Naive thymus-derived CD4-positive, alpha-beta T cell (primary cell): ENCODE results near the gene TNS3. TPM values are rescaled to one million over a fixed set of nuclear protein-coding genes. Genes with fewer than 3 reads are reported as not detected.

Experiments used
- ATAC-seq: fragments of 150-1000 bp; cut with Tn5 transposase; 2 replicates; pipeline ENCODE4 v1.10.0; 2021; ENCODE audit warnings: mild to moderate bottlenecking, moderate library complexity
- CTCF ChIA-PET: fragments of 350-600 bp; sonication (Branson Sonifier 250); formaldehyde crosslinking; loops from one replicate; lab custom pipeline; 2021; ENCODE audit warnings: antibody characterized with exemption; lab: Charles Lee
- POLR2A ChIA-PET: fragments of 350-600 bp; sonication (Branson Sonifier 250); formaldehyde crosslinking; loops from one replicate; lab custom pipeline; 2021; ENCODE audit warnings: antibody characterized with exemption, inconsistent platforms; lab: Charles Lee
- DNase-seq, 9 donors: peaks; one replicate each; pipeline versions ENCODE4 v3.0.0 to v3.0.0-alpha.2; 2020 to 2022; ENCODE audit warnings: mixed read lengths in 1 of 9
- H3K27ac ChIP-seq: one replicate; pipeline ENCODE4 v1.7.0; 2013; ENCODE audit warnings: mild to moderate bottlenecking, low read depth, low read length, moderate library complexity
- H3K27me3 ChIP-seq, 2 donors: one replicate each; pipeline ENCODE4 v1.7.0; 2013; ENCODE audit warnings: low read length in 2 of 2, mild to moderate bottlenecking in 2 of 2, moderate library complexity in 2 of 2; ENCODE audit not compliant: control insufficient read depth in 2 of 2, insufficient read depth in 2 of 2
- H3K36me3 ChIP-seq, 3 experiments: 1 replicate in 2 of 3; 2 replicates in 1 of 3; pipeline ENCODE4 v1.7.0; 2013; ENCODE audit warnings: low read length in 3 of 3, mild to moderate bottlenecking in 3 of 3, moderate library complexity in 1 of 3; ENCODE audit not compliant: insufficient read depth in 3 of 3, control insufficient read depth in 2 of 3
- H3K4me1 ChIP-seq, 2 donors: one replicate each; pipeline ENCODE4 v1.7.0; 2013; ENCODE audit warnings: low read length in 2 of 2, mild to moderate bottlenecking in 2 of 2, moderate library complexity in 1 of 2; ENCODE audit not compliant: control insufficient read depth in 2 of 2, insufficient read depth in 2 of 2
- H3K4me3 ChIP-seq: 2 replicates; pipeline ENCODE4 v1.7.0; 2013; ENCODE audit warnings: mild to moderate bottlenecking, low read length
- H3K9me3 ChIP-seq, 3 experiments: 1 replicate in 2 of 3; 2 replicates in 1 of 3; pipeline ENCODE4 v1.7.0; 2013; ENCODE audit warnings: low read length in 3 of 3; ENCODE audit not compliant: control insufficient read depth in 2 of 3
- H3K27ac Mint-ChIP-seq, 9 donors: one replicate each; pipeline ENCODE4 v1.8.0; 2020 to 2022; ENCODE audit warnings: mixed read lengths in 9 of 9, mild to moderate bottlenecking in 8 of 9, moderate library complexity in 5 of 9, inconsistent platforms in 2 of 9
- H3K27me3 Mint-ChIP-seq, 5 donors: one replicate each; pipeline ENCODE4 v1.8.0; 2021 to 2022; ENCODE audit warnings: mixed read lengths in 5 of 5, mild to moderate bottlenecking in 1 of 5
- H3K36me3 Mint-ChIP-seq, 5 donors: one replicate each; pipeline ENCODE4 v1.8.0; 2020 to 2022; ENCODE audit warnings: mixed read lengths in 5 of 5, mild to moderate bottlenecking in 3 of 5, inconsistent platforms in 1 of 5
- H3K4me1 Mint-ChIP-seq, 7 donors: one replicate each; pipeline ENCODE4 v1.8.0; 2020 to 2022; ENCODE audit warnings: mixed read lengths in 7 of 7, mild to moderate bottlenecking in 3 of 7, inconsistent platforms in 1 of 7
- H3K4me3 Mint-ChIP-seq, 10 donors: one replicate each; pipeline ENCODE4 v1.8.0; 2020 to 2022; ENCODE audit warnings: mild to moderate bottlenecking in 10 of 10, mixed read lengths in 10 of 10, moderate library complexity in 6 of 10, inconsistent platforms in 2 of 10
- H3K9me3 Mint-ChIP-seq, 11 donors: one replicate each; pipeline ENCODE4 v1.8.0; 2020 to 2022; ENCODE audit warnings: mixed read lengths in 11 of 11, mild to moderate bottlenecking in 4 of 11, inconsistent platforms in 1 of 11, moderate library complexity in 1 of 11
- intact Hi-C, 2 donors: fragments of 100-400 bp; cut with micrococcal nuclease; formaldehyde crosslinking; loops; one replicate each; pipeline ENCODE4 v1.15.1; 2023
- polyA plus RNA-seq, 2 donors: library from polyadenylated mRNA; unstranded; fragments of 300-500 nt; fragmentation: Illumina TruSeq; gene quantifications; one replicate each; pipeline ENCODE4 v1.2.3, GENCODE V29; 2021
- total RNA-seq, 6 experiments: library from RNA in 5 of 6; stranded (reverse) in 5 of 6; gene quantifications; 1 replicate in 5 of 6; 2 replicates in 1 of 6; pipeline ENCODE4 v1.2.3 and lab custom pipeline; 2021 to 2026

The TNS3 gene
- total and polyA plus RNA-seq, 7 experiments from 2014 or later, result 0.85 to 38.3 (median 2.6) TPM; not detected in 2

- POLR2A ChIA-PET, result no interaction called here
Observed at GRCh38 chr7:47411901-47412300, 170.0 kb downstream of the TNS3 start.

DNA sequence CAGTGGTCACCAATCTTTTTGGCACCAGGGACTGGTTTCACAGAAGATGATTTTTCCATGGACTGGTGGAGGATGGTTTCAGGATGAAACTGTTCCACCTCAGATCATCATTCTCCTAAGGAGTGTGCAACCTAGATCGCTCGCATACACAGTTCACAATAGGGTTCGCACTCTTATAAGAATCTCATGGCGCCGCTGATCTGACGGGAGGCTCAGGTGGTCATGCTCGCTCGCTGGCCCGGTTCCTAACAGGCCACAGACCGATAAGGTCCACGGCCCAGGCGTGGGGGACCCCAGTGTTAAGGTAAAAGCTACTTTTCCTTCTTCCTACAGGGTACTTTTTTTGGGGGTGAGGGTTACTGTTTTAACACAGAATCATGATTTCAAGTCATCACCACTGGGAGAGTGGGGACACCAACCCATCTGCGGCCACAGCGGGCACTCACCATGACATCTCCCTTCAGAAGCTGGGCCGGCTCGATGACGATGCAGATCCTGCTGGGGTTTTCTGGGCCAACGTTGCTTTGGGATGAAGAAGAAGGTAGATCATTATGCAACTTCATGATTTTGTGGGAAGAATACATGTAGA is 170.5 kb downstream of the TNS3 start:
- Histone ChIP-seq H3K4me3 (no peak overlapping the region), H3K9me3 (no peaks in the 10 kb centered on the region), H3K27ac (no peak overlapping the region), H3K27me3 (no peaks in the 10 kb centered on the region), H3K4me1 (no peaks in the 10 kb centered on the region), H3K36me3 (no peaks in the 10 kb centered on the region)
- Mint-ChIP-seq H3K4me3 (no peak overlapping the region), H3K9me3 (peaks cover 0 to 2% (median 0%) of the 10 kb centered on the region in 11 donors), H3K27me3 (no peaks in the 10 kb centered on the region), H3K27ac (no peak overlapping the region), H3K36me3 (no peaks in the 10 kb centered on the region), H3K4me1 (no peaks in the 10 kb centered on the region)
- DNase-seq (no peak), ATAC-seq (no peak)
- intact Hi-C loops, result no loop called here
- CTCF ChIA-PET, result no interaction called here
- POLR2A ChIA-PET, result no interaction called here

More at GRCh38 chr7:47411901-47412300, 170.0 kb downstream of the TNS3 start:
- Mint-ChIP-seq H3K36me3 (no peaks in the 10 kb centered on the region), H3K27me3 (no peaks in the 10 kb centered on the region), H3K27ac (no peak overlapping the region), H3K4me3 (no peak overlapping the region), H3K4me1 (no peaks in the 10 kb centered on the region), H3K9me3 (peaks cover 0 to 2% (median 0%) of the 10 kb centered on the region in 11 donors)
- Histone ChIP-seq H3K4me3 (no peak overlapping the region), H3K27me3 (no peaks in the 10 kb centered on the region), H3K36me3 (no peaks in the 10 kb centered on the region), H3K9me3 (no peaks in the 10 kb centered on the region), H3K27ac (no peak overlapping the region), H3K4me1 (no peaks in the 10 kb centered on the region)
- no peak for ATAC-seq
- DNase-seq, result no peak
- CTCF ChIA-PET, result no interaction called here
- intact Hi-C loops, result no loop called here

- ChIA-PET CTCF (no interaction called here), POLR2A (no interaction called here)
- Histone ChIP-seq H3K9me3 (no peaks in the 10 kb centered on the region), H3K4me1 (no peaks in the 10 kb centered on the region), H3K36me3 (no peaks in the 10 kb centered on the region), H3K27ac (no peak overlapping the region), H3K4me3 (no peak overlapping the region), H3K27me3 (no peaks in the 10 kb centered on the region)
- H3K9me3 Mint-ChIP-seq, result peaks cover 0 to 2% (median 0%) of the 10 kb centered on the region in 11 donors
- H3K36me3 Mint-ChIP-seq, result no peaks in the 10 kb centered on the region
- no peaks in the 10 kb centered on the region for H3K27me3 Mint-ChIP-seq
- intact Hi-C loops, result no loop called here
- no peak for DNase-seq
- ATAC-seq, result no peak
- H3K4me3 Mint-ChIP-seq, result peak overlapping the region in 1 of 10 donors; percentile 9
- H3K4me1 Mint-ChIP-seq, result peaks cover 0 to 4% (median 3%) of the 10 kb centered on the region in 7 donors
- no peak overlapping the region for H3K27ac Mint-ChIP-seq
Observed at GRCh38 chr7:47408675-47409074, 173.2 kb downstream of the TNS3 start.

DNA sequence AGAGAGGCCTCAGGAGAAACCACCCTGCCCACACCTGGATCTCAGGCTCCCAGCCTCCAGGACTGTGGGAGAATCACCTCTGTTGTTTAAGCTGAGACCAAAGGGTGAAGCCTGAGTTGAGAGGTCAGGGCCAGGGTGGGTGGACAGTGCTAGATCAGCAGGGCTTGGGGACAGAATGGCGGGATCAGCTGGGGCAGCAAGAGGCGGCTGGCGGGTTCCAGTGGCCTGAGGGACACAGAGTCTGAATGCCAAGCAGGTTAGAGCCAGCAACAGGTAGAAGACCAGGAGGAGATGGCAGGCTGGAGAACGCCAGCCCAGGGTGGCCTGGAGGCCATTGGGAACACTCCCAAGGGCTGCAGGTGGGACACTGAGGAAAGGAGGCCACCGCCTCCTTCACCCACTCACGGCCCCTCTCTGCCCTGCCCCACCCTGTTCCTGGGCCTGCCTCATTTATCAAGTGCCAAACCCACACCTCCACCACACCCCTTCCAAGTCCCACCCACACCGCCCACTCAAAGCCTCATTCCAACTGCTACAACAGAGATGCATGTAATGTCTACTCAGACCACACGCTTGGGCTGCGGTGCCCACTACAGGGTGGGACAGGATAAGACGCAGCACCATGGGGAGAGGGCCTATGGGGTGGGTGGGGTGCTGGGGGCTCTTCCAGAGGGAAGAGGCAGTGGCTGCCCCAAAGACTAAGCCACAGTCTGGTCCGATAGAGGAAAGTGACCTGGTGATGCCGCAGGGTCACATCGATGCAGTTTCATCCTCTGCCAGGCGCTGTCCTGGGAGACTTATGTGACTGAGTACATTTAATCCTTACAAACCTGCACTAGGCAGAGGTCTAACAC is 173.9 kb downstream of the TNS3 start:
- ChIA-PET CTCF (no interaction called here), POLR2A (no interaction called here)
- H3K4me1 ChIP-seq, result no peaks in the 10 kb centered on the region
- Mint-ChIP-seq H3K4me3 (no peak overlapping the region), H3K27me3 (no peaks in the 10 kb centered on the region), H3K4me1 (peaks cover 0 to 10% (median 7%) of the 10 kb centered on the region in 7 donors), H3K27ac (no peak overlapping the region), H3K9me3 (peaks cover 0 to 1% (median 0%) of the 10 kb centered on the region in 11 donors), H3K36me3 (no peaks in the 10 kb centered on the region)
- no peaks in the 10 kb centered on the region for H3K9me3 ChIP-seq
- H3K27ac ChIP-seq, result no peak overlapping the region
- H3K4me3 ChIP-seq, result no peak overlapping the region
- H3K27me3 ChIP-seq, result no peaks in the 10 kb centered on the region
- ATAC-seq (no peak), DNase-seq (no peak)
- intact Hi-C loops, result no loop called here
- no peaks in the 10 kb centered on the region for H3K36me3 ChIP-seq

DNA sequence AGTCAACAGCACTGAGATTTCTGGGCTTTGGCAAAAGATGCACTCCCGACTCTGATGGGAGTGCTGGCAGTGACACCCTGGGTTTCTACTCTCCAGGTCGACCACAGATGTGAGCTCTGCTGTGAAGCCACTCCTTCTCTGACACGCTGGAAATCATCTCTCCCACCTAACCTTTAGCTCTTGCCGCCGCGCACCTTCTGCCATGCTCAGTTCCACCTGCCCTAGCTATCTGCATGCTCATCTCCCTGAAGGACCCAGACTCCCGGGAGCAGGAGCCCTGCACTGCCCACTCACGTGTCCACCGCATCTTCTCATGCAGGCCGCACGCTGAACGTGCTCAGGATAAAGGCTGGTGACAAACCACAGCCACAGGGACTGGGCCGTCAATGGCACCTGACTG is 174.8 kb downstream of the TNS3 start:
- no peak for DNase-seq
- Histone ChIP-seq H3K4me3 (no peak overlapping the region), H3K27me3 (no peaks in the 10 kb centered on the region), H3K27ac (no peak overlapping the region), H3K4me1 (no peaks in the 10 kb centered on the region), H3K36me3 (no peaks in the 10 kb centered on the region), H3K9me3 (no peaks in the 10 kb centered on the region)
- CTCF ChIA-PET, result no interaction called here
- no peak for ATAC-seq
- Mint-ChIP-seq H3K27ac (no peak overlapping the region), H3K9me3 (peaks cover 0 to 1% (median 0%) of the 10 kb centered on the region in 11 donors), H3K4me1 (peaks cover 0 to 10% (median 7%) of the 10 kb centered on the region in 7 donors), H3K4me3 (no peak overlapping the region), H3K36me3 (no peaks in the 10 kb centered on the region), H3K27me3 (peaks cover 0 to 4% (median 0%) of the 10 kb centered on the region in 5 donors)
- intact Hi-C loops, result no loop called here
- POLR2A ChIA-PET, result no interaction called here

- no peaks in the 10 kb centered on the region for H3K27me3 ChIP-seq
- intact Hi-C loops, result no loop called here
- H3K4me3 ChIP-seq, result no peak overlapping the region
- DNase-seq, result no peak
- ATAC-seq, result no peak
- no peaks in the 10 kb centered on the region for H3K9me3 ChIP-seq
- ChIA-PET CTCF (no interaction called here), POLR2A (no interaction called here)
- no peaks in the 10 kb centered on the region for H3K4me1 ChIP-seq
- H3K36me3 ChIP-seq, result no peaks in the 10 kb centered on the region
- Mint-ChIP-seq H3K4me1 (peaks cover 0 to 10% (median 7%) of the 10 kb centered on the region in 7 donors), H3K27me3 (peaks cover 0 to 4% (median 0%) of the 10 kb centered on the region in 5 donors), H3K9me3 (peaks cover 0 to 1% (median 0%) of the 10 kb centered on the region in 11 donors), H3K36me3 (no peaks in the 10 kb centered on the region), H3K27ac (no peak overlapping the region), H3K4me3 (no peak overlapping the region)
- H3K27ac ChIP-seq, result no peak overlapping the region
Observed at GRCh38 chr7:47406801-47407129, 175.1 kb downstream of the TNS3 start.
